MM.1S (cell line): ENCODE measurements around the gene ADAMTS12.

ENCODE experiments used
- EZH2 ChIP-seq: fragments of 300-600 bp; sonication (generic); optimal IDR thresholded peaks from 2 replicates; pipeline ENCODE3; 2017; ENCODE audit warnings: low read depth, mild to moderate bottlenecking, antibody characterized with exemption, low read length, mixed read lengths
- TF ChIP-seq, protein P1 (sequence below): fragments of 300-600 bp; sonication (generic); IDR thresholded peaks from 2 replicates; pipeline ENCODE4 v1.5.1; 2016; ENCODE audit warnings: antibody characterized with exemption, low read length, mixed read lengths

DNA sequence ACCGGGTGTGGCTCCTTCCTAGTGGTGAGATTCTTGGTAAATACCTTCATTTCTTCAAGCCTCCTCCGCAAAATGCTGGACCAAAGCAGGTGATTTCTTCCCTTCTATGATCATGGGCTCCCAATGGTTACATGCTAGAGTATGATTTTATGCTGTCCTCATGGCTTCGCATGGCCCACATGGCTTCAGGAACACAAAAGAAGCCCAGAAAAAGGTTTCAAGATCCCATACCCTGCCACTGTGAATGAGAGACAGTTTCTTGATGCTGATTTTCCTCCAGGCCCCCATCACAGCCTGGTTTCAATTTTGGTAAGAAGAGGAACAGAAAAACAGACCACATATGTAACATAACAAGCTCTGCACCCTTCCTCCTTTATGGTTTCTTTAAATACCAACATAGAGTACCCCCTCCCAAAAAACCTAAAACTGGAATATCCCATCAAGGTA, 42.0 kb upstream of the ADAMTS12 start:
- TF ChIP-seq, protein P1, sequence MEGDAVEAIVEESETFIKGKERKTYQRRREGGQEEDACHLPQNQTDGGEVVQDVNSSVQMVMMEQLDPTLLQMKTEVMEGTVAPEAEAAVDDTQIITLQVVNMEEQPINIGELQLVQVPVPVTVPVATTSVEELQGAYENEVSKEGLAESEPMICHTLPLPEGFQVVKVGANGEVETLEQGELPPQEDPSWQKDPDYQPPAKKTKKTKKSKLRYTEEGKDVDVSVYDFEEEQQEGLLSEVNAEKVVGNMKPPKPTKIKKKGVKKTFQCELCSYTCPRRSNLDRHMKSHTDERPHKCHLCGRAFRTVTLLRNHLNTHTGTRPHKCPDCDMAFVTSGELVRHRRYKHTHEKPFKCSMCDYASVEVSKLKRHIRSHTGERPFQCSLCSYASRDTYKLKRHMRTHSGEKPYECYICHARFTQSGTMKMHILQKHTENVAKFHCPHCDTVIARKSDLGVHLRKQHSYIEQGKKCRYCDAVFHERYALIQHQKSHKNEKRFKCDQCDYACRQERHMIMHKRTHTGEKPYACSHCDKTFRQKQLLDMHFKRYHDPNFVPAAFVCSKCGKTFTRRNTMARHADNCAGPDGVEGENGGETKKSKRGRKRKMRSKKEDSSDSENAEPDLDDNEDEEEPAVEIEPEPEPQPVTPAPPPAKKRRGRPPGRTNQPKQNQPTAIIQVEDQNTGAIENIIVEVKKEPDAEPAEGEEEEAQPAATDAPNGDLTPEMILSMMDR, result no peak
- no peak for TF ChIP-seq EZH2
